ENCODE measurements around the gene FUT2. TPM values are rescaled to one million over a fixed set of nuclear protein-coding genes. Genes with fewer than 3 reads are reported as not detected.

Gene FUT2
- total and polyA plus RNA-seq, 2 donors from 2014 or later: 0.28 to 5.8 TPM

- Histone ChIP-seq H3K9ac (ENCODE audit: low read length in 3 of 3) (no peak overlapping the region), H3K27me3 (ENCODE audit: control insufficient read depth, insufficient read depth, low read length) (no peaks in the 10 kb centered on the region), H3K9me3 (ENCODE audit: control insufficient read depth in 2 of 3, insufficient read depth in 1 of 3, low read length in 3 of 3) (no peaks in the 10 kb centered on the region), H3K36me3 (ENCODE audit: control insufficient read depth in 2 of 3, insufficient read depth in 3 of 3, low read length in 3 of 3) (peaks cover 0 to 3% (median 0%) of the 10 kb centered on the region in 3 donors), H3K4me3 (ENCODE audit: low read length in 3 of 3) (no peak overlapping the region), H3K27ac (ENCODE audit: low read depth in 2 of 2, low read length in 2 of 2) (no peak overlapping the region), H3K4me1 (ENCODE audit: control insufficient read depth in 2 of 3, insufficient read depth in 2 of 3, low read depth in 1 of 3, low read length in 3 of 3) (peaks cover 0 to 11% (median 0%) of the 10 kb centered on the region in 3 donors)
- TF ChIP-seq CTCF (IDR thresholded peaks at IDR 0.05; ENCODE audit: borderline replicate concordance, extremely low read depth, insufficient read depth): no peak
- FAIRE-seq (no peak), DNase-seq (peak in 1 of 5 donors; percentile 71)
- intact Hi-C loops (cut with DNase I): no loop called here
Measured at GRCh38 chr19:48722196-48722708, 26.5 kb downstream of the FUT2 start.

GRCh38 chr19:48724796-48725753 is 29.3 kb downstream of the FUT2 start:
- no peak for TF ChIP-seq CTCF (IDR thresholded peaks at IDR 0.05; ENCODE audit: borderline replicate concordance, extremely low read depth, insufficient read depth)
- H3K36me3 ChIP-seq (ENCODE audit: control insufficient read depth in 2 of 3, insufficient read depth in 3 of 3, low read length in 3 of 3): peaks cover 0 to 3% (median 0%) of the 10 kb centered on the region in 3 donors
- no peak overlapping the region for H3K4me3 ChIP-seq (ENCODE audit: low read length in 3 of 3)
- H3K9ac ChIP-seq (ENCODE audit: low read length in 3 of 3): no peak overlapping the region
- FAIRE-seq: no peak
- H3K27ac ChIP-seq (ENCODE audit: low read depth in 2 of 2, low read length in 2 of 2): peak overlapping the region; percentile 48 to 92
- H3K27me3 ChIP-seq (ENCODE audit: control insufficient read depth, insufficient read depth, low read length): no peaks in the 10 kb centered on the region
- H3K9me3 ChIP-seq (ENCODE audit: control insufficient read depth in 2 of 3, insufficient read depth in 1 of 3, low read length in 3 of 3): no peaks in the 10 kb centered on the region
- peak in 3 of 5 donors; percentile 74 to 96 (median 86) for DNase-seq
- intact Hi-C loops (cut with DNase I): no loop called here
- peaks cover 0 to 7% (median 0%) of the 10 kb centered on the region in 3 donors for H3K4me1 ChIP-seq (ENCODE audit: control insufficient read depth in 2 of 3, insufficient read depth in 2 of 3, low read depth in 1 of 3, low read length in 3 of 3)

GRCh38 chr19:48726556-48726955 is 30.8 kb downstream of the FUT2 start:
- FAIRE-seq (no peak), DNase-seq (no peak)
- no peak for TF ChIP-seq CTCF (IDR thresholded peaks at IDR 0.05; ENCODE audit: borderline replicate concordance, extremely low read depth, insufficient read depth)
- H3K36me3 ChIP-seq (ENCODE audit: control insufficient read depth in 2 of 3, insufficient read depth in 3 of 3, low read length in 3 of 3): peaks cover 0 to 3% (median 0%) of the 10 kb centered on the region in 3 donors
- H3K4me3 ChIP-seq (ENCODE audit: low read length in 3 of 3): no peak overlapping the region
- peak overlapping the region in 1 of 2 donors; percentile 36 for H3K27ac ChIP-seq (ENCODE audit: low read depth in 2 of 2, low read length in 2 of 2)
- no peak overlapping the region for H3K9ac ChIP-seq (ENCODE audit: low read length in 3 of 3)
- H3K4me1 ChIP-seq (ENCODE audit: control insufficient read depth in 2 of 3, insufficient read depth in 2 of 3, low read depth in 1 of 3, low read length in 3 of 3): peaks cover 0 to 7% (median 0%) of the 10 kb centered on the region in 3 donors
- no peaks in the 10 kb centered on the region for H3K9me3 ChIP-seq (ENCODE audit: control insufficient read depth in 2 of 3, insufficient read depth in 1 of 3, low read length in 3 of 3)
- intact Hi-C loops (cut with DNase I): no loop called here
- no peaks in the 10 kb centered on the region for H3K27me3 ChIP-seq (ENCODE audit: control insufficient read depth, insufficient read depth, low read length)
